UCSD-AML1 (cell line): ENCODE results near the gene VPS9D1.
"Not testable (repeated sequence)": the region's sequence is repeated elsewhere in the genome, so short reads cannot be mapped to it uniquely, and the experiment has no call there.

Experiments used
- DNase-seq: peaks from one replicate; lab custom pipeline; 2025; ENCODE audit not compliant: unreplicated experiment; lab: John Stamatoyannopoulos, UW

The VPS9D1 gene

DNA sequence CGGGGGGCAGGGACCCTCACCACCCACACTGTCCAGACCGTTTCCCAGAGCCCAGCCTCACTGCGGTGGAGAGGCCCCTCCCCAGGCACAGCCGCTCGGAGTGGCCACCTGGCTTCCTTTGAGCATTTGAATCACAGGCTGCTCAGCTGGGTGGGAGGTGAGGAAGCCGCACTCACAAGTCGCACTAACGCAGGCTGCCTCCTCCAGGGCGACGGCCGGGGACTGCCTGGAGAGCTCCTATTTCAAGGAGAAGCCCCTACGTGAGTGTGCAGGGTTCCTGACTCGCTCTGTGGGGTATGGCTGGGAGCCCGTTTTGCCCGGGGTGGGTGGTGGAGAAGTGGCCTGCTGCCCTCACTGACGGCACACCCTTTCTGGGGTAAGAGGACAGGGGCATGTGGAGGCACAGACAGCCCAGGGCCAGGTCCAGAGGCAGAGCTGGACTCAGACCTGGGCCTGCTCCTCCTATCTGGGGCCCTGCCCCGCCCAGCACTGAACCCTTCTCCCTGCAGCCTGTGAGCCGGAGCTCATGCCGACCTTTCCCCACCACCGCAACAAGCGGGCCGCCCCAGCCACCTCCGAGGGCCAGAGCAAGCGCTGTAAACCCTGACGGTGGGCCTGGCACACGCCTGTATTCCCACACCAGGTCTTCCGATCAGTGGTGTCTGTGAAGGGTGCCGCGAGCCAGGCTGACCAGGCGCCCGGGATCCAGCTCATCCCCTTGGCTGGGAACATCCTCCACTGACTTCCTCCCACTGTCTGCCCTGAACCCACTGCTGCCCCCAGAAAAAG, 25.4 kb downstream of the VPS9D1 start:
- no peak for DNase-seq

DNA sequence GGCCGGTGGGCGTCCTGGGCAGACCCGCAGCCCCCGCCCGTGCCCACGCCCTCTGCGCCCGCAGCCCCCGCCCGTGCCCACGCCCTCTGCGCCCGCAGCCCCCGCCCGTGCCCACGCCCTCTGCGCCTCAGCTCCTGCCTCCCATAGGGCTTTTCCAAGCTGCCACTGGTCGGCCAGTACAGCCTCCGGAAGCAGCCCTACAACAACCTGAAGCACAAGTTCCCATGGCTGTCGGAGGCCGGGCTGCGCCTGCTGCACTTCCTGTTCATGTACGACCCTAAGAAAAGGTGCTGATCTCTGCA, 26.0 kb downstream of the VPS9D1 start:
- DNase-seq, result not testable (repeated sequence)

GRCh38 chr16:89693931-89694783, 26.5 kb downstream of the VPS9D1 start:
- DNase-seq, result no peak

GRCh38 chr16:89693289-89693731, 27.4 kb downstream of the VPS9D1 start:
- no peak for DNase-seq

GRCh38 chr16:89691986-89692569, 28.6 kb downstream of the VPS9D1 start:
- DNase-seq, result no peak

GRCh38 chr16:89691231-89691985, 29.3 kb downstream of the VPS9D1 start:
- DNase-seq, result no peak

GRCh38 chr16:89690392-89690901, 30.3 kb downstream of the VPS9D1 start:
- no peak for DNase-seq

DNA sequence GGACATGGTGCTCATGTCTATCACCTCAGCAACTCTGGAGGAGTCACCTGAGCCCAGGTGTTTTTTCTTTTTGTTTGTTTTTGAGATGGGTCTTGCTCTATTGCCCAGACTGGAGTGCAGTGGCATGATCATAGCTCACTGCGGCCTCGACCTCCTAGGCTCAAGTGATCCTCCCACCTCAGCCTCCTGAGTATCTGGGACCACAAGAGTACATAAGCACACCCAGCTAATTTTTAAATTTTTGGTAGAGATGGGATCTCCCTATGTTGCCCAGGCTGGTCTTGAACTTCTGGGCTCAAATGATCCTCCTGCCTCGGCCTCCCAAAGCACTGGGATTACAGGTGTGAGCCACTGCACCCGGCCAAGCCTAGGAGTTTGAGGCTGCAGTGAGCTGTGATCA, 31.1 kb downstream of the VPS9D1 start:
- not testable (repeated sequence) for DNase-seq

DNA sequence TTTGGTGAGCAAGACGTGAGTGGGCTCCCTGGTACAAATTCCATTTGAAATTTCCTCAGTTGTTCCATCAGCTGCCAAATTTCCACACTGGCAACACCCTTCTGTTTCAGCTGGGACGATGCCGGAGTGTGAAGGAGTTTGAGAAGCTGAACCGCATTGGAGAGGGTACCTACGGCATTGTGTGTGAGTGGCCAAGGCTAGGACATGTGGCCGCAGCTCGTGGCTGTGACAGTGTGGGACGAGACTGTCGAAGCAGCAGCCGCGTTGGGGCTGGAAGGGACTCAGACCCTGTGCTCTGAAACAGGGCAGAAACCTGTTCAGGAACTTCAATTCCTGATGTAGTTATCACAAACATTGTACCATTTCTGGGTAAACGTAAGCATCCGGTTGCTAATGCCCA, 31.6 kb downstream of the VPS9D1 start:
- DNase-seq, result no peak

GRCh38 chr16:89688395-89688794, 32.3 kb downstream of the VPS9D1 start:
- DNase-seq, result no peak

DNA sequence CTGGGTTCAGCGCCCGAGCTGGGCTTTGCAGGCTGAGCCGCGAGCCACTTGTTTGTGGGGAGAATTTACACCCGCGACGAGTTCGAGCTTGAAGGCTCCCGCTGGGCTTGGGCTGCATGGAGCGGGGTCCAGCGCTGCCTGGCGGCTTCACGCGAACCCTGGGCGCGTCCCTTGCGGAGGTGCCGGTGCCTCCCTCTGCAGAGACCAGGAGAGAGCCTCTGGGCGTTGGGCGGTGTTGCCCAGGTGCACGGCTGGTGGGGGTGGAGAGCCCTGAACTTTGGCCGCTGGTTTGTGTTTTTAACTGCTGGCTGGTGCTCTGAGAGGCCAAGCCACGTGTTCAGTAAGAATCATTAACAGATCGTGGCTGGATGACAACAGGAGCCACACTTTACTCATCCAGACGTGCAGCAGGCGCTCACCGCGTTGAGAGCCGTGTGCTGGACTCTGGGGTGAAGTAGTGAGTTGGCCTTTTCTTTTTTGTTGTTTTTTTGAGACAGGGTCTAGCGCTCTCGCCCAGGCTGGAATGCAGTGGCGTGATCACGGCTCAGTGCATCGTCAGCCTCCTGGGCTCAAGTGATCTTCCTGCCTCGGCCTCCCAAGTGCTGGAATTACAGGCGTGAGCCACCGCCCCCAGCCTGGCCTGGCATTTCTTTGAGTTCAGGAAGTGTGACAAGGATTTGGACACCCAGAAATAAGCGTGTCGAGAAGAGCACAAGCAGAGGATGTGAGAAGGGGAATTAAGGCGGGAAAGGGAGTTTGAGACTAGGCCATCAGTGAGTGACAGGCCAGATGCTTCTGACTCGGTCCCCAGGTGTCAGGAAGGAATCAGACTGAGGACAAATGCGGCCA, 33.4 kb downstream of the VPS9D1 start:
- no peak for DNase-seq

GRCh38 chr16:89686520-89687091, 34.1 kb downstream of the VPS9D1 start, which contains the start of gene CDK10:
Gene CDK10 (plus strand): TSS chr16:89686689. CDS start chr16:89686711, 22 bp downstream.
- peak; percentile 92 for DNase-seq

DNA sequence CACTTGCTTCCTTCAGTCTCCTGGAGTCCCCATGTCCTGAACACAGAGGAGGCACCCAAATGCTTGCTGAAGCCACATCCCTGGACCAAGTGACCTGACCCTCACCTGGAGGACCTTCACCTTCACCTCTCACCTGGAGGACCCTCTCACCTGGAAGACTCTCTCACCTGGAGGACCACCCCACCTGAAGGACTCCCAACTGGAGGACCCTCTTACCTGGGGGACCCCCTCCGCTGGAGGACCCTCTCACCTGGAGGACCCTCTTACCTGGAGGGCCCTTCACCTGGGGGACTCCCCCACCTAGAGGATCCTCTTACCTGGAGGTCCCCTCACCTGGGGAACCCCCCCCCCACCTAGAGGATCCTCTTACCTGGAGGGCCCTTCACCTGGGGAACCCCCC, 34.8 kb downstream of the VPS9D1 start:
- no peak for DNase-seq

DNA sequence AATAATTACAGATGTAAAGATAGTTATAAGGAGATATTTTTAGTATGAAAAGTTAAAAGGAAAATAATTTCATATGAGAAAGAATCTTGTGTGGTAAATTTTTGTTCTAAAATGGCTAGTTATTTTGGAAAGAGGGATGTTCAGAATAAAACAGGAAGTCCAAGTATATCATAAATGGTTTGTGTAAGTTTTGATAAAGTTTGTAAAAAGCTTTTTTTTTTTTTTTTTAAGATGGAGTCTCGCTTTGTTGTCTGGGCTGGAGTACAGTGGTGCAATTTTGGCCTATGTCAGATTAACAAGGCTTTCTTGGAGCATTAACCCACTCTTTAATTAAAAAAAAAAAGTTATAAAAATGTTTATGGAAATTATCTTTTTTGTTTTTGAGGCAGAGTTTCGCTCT, 42.4 kb downstream of the VPS9D1 start:
- no peak for DNase-seq

GRCh38 chr16:89672177-89672941, 48.3 kb downstream of the VPS9D1 start:
- no peak for DNase-seq

DNA sequence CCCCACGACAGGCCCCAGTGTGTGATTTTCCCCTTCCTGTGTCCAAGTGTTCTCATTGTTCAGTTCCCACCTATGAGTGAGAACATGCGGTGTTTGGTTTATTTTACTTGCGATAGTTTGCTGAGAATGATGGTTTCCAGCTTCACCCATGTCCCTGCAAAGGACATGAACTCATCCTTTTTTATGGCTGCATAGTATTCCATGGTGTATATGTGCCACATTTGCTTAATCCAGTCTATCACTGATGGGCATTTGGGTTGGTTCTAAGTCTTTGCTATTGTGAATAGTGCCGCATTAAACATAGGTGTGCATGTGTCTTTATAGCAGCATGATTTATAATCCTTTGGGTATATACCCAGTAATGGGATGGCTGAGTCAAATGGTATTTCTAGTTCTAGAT, 49.1 kb downstream of the VPS9D1 start:
- DNase-seq, result not testable (repeated sequence)

DNA sequence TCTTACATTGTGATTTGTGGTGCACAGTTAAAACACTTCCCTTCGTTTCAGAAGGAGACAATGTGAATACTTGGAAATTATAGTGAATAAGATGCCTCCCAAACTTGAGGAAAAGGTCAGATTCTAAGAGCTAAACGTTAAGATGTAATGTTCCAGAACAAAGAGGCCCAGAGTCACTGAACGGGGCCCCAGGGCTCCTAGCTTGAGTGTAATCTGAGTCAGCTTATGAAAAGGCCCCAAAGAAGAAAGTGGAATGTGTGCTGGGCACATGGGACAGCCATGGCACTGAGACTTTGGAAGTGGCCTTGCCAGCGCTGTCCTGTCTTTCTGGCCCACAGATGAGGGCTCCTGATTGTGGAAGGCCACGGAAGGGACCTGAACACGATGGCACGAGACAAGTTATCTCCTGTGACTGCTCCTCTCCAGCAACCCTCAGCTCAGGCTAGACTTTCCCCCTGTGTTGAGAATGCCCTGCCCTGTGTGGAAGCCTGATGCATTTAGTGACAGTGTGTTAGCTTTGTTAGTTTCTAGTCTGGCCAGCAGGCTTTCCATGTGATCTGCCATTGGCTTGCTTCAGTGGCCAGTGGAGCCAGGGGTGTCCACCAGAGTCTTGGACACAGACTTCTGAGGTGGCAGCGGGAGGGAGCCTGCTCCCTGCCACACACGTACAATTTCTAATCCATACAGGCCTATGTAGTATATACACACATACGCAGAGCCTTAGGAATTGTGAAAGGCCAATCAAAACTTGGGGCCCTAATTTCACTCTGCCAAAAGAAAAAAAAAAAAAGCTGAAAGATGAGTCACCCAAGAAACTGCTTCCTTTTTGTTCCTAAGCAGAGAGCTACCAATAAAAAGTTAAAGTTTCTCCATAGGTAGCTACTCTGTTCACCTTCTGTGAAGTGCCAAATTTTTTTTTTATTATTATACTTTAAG, 49.9 kb downstream of the VPS9D1 start:
- DNase-seq, result no peak

DNA sequence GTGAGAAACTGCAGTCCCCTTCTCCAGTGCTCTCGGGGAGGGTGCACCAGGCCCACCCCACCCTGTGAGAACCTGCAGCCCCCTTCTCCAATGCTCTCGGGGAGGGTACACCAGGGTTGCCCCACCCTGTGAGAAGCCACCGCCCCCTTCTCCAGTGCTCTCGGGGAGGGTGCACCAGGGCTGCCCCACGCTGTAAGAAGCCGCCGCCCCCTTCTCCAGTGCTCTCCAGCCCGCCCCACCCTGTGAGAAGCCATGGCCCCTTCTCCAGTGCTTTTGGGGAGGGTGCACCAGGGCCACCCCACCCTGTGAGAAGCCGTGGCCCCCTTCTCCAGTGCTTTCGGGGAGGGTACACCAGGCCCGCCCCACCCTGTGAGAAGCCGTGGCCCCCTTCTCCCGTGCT, 50.9 kb downstream of the VPS9D1 start:
- no peak for DNase-seq
